Neural cell (in vitro differentiated cells): ENCODE results near the gene DOCK9.

Experiments
- CTCF ChIP-seq: fragments of 450-650 bp; IDR thresholded peaks from 2 replicates; pipeline ENCODE4 v1.5.1; 2014; ENCODE audit warnings: antibody characterized with exemption, mild to moderate bottlenecking, moderate library complexity; ENCODE audit not compliant: poor library complexity, severe bottlenecking
- EZH2 ChIP-seq: fragments of 200-600, 300-800 bp; shearing (Covaris generic), sonication (generic); IDR thresholded peaks from 2 replicates; pipeline ENCODE4 v1.6.1; 2014; ENCODE audit warnings: antibody characterized with exemption, low read length, borderline replicate concordance, mild to moderate bottlenecking; ENCODE audit not compliant: insufficient read depth, poor library complexity, severe bottlenecking
- POLR2AphosphoS5 ChIP-seq: IDR thresholded peaks from 2 replicates; pipeline ENCODE4 v1.6.1; 2012

- TF ChIP-seq POLR2AphosphoS5: no peak
- TF ChIP-seq CTCF: no peak
- no peak for TF ChIP-seq EZH2
Observed at GRCh38 chr13:98997011-98997730, 19.3 kb upstream of the DOCK9 start.
